ENCODE measurements around the gene UQCC5. TPM values are rescaled to one million over a fixed set of nuclear protein-coding genes. Genes with fewer than 3 reads are reported as not detected.

UQCC5 gene
- total and polyA plus RNA-seq, 2 donors (not counting 3 experiments of a cell fraction or from before 2014, with no cell fraction given), result 9.9 to 22.6 TPM

DNA sequence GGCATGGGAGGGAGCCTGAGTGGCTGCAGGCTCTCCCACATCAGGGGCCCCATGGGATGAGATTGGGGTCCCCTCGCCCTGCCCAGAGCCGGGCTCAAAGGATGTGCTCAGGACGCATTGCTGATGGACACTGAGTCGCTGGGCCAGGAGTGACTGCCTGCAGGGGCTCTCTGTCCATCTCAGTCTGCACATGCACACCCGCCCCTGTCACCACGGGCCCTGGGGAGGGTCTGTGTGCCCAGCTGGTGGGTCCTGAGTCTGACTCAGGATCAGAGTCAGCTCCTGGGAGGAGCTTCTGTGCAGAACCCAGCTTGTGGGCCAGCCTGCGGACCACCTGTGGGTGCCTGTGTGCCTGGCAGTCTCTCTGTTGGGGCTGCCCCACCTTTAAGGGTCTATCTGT, 23.1 kb upstream of the UQCC5 start:
- no TSS peak for BruUV-seq (replicated peaks)
- Histone ChIP-seq H3K4me3 (replicated peaks in 1 of 3; ENCODE audit: insufficient read depth in 1 of 3, low read depth in 1 of 3, low read length in 3 of 3) (no peak overlapping the region), H2AFZ (ENCODE audit: low read depth, low read length) (no peak overlapping the region), H3K4me2 (ENCODE audit: insufficient read depth, low read length) (no peak overlapping the region), H4K20me1 (replicated peaks; ENCODE audit: control insufficient read depth, extremely low read depth, insufficient read depth, low read length) (no peaks in the 10 kb centered on the region), H3K9ac (replicated peaks; ENCODE audit: extremely low read depth, insufficient read depth, low read length) (no peak overlapping the region), H3K9me1 (replicated peaks; ENCODE audit: control insufficient read depth, extremely low read depth, insufficient read depth, low read length) (no peaks in the 10 kb centered on the region), H3K9me3 (replicated peaks; ENCODE audit: control insufficient read depth, insufficient read depth, low read length) (no peaks in the 10 kb centered on the region), H3K36me3 (ENCODE audit: control insufficient read depth in 2 of 2, extremely low read depth in 1 of 2, insufficient read depth in 2 of 2, low read length in 2 of 2) (peaks cover 17 to 82% of the 10 kb centered on the region in 2 experiments), H3K27me3 (ENCODE audit: control insufficient read depth in 2 of 2, insufficient read depth in 2 of 2, low read length in 2 of 2) (no peaks in the 10 kb centered on the region), H3K79me2 (ENCODE audit: control insufficient read depth, insufficient read depth, low read length) (no peaks in the 10 kb centered on the region), H3K27ac (ENCODE audit: insufficient read depth, low read depth, low read length) (no peak overlapping the region), H3K4me1 (ENCODE audit: control insufficient read depth, extremely low read depth, insufficient read depth, low read length) (no peaks in the 10 kb centered on the region)
- POLR2A ChIA-PET, result no interaction called here
- dilution Hi-C loops (cut with MboI; ENCODE audit: extremely low pct_ligation_motif_present, low sequenced_read_pairs), result no loop called here
- CTCF ChIA-PET, result no interaction called here
- no peak for FAIRE-seq
- no peak for DNase-seq (ENCODE audit: low read depth, low spot score)
- TF ChIP-seq, protein P1, sequence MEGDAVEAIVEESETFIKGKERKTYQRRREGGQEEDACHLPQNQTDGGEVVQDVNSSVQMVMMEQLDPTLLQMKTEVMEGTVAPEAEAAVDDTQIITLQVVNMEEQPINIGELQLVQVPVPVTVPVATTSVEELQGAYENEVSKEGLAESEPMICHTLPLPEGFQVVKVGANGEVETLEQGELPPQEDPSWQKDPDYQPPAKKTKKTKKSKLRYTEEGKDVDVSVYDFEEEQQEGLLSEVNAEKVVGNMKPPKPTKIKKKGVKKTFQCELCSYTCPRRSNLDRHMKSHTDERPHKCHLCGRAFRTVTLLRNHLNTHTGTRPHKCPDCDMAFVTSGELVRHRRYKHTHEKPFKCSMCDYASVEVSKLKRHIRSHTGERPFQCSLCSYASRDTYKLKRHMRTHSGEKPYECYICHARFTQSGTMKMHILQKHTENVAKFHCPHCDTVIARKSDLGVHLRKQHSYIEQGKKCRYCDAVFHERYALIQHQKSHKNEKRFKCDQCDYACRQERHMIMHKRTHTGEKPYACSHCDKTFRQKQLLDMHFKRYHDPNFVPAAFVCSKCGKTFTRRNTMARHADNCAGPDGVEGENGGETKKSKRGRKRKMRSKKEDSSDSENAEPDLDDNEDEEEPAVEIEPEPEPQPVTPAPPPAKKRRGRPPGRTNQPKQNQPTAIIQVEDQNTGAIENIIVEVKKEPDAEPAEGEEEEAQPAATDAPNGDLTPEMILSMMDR (IDR thresholded peaks at IDR 0.05; ENCODE audit: extremely low read depth in 1 of 2, insufficient read depth in 1 of 2, low read depth in 1 of 2, low read length in 2 of 2), result no peak
- TF ChIP-seq MYC (IDR thresholded peaks at IDR 0.05; ENCODE audit: low read depth, low read length) (no peak), POLR2A (IDR thresholded peaks at IDR 0.05; ENCODE audit: low read depth, low read length) (no peak), GATA2 (IDR thresholded peaks at IDR 0.05; ENCODE audit: insufficient read depth, insufficient read length, low read depth, low read length) (no peak), EZH2 (IDR thresholded peaks at IDR 0.05; ENCODE audit: borderline replicate concordance, low read depth, low read length, severe bottlenecking) (no peak), POLR2AphosphoS5 (IDR thresholded peaks at IDR 0.05; ENCODE audit: insufficient read depth, low read depth, low read length) (no peak), JUN (IDR thresholded peaks at IDR 0.05; ENCODE audit: borderline replicate concordance, insufficient read depth, insufficient read length, low read depth) (no peak), FOS (IDR thresholded peaks at IDR 0.05; ENCODE audit: borderline replicate concordance, insufficient read depth, low read length) (no peak)
- TF ChIP-seq, protein P2, sequence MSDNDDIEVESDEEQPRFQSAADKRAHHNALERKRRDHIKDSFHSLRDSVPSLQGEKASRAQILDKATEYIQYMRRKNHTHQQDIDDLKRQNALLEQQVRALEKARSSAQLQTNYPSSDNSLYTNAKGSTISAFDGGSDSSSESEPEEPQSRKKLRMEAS (IDR thresholded peaks at IDR 0.05; ENCODE audit: insufficient read depth, insufficient read length), result no peak
- intact Hi-C loops (cut with micrococcal nuclease), result no loop called here
